GM12872 (cell line): ENCODE results near the gene LHX3.

ENCODE experiments used
- TF ChIP-seq, protein P1 (sequence below): IDR thresholded peaks from 3 replicates; pipeline ENCODE4 v1.5.1; 2011; ENCODE audit warnings: low read depth, mild to moderate bottlenecking, low read length, moderate library complexity; ENCODE audit not compliant: insufficient read depth

The LHX3 gene

GRCh38 chr9:136201609-136202453 is 3.1 kb downstream of the LHX3 start:
- TF ChIP-seq, protein P1, sequence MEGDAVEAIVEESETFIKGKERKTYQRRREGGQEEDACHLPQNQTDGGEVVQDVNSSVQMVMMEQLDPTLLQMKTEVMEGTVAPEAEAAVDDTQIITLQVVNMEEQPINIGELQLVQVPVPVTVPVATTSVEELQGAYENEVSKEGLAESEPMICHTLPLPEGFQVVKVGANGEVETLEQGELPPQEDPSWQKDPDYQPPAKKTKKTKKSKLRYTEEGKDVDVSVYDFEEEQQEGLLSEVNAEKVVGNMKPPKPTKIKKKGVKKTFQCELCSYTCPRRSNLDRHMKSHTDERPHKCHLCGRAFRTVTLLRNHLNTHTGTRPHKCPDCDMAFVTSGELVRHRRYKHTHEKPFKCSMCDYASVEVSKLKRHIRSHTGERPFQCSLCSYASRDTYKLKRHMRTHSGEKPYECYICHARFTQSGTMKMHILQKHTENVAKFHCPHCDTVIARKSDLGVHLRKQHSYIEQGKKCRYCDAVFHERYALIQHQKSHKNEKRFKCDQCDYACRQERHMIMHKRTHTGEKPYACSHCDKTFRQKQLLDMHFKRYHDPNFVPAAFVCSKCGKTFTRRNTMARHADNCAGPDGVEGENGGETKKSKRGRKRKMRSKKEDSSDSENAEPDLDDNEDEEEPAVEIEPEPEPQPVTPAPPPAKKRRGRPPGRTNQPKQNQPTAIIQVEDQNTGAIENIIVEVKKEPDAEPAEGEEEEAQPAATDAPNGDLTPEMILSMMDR: no peak

GRCh38 chr9:136201174-136201573 is 3.8 kb downstream of the LHX3 start:
- TF ChIP-seq, protein P1: no peak

DNA sequence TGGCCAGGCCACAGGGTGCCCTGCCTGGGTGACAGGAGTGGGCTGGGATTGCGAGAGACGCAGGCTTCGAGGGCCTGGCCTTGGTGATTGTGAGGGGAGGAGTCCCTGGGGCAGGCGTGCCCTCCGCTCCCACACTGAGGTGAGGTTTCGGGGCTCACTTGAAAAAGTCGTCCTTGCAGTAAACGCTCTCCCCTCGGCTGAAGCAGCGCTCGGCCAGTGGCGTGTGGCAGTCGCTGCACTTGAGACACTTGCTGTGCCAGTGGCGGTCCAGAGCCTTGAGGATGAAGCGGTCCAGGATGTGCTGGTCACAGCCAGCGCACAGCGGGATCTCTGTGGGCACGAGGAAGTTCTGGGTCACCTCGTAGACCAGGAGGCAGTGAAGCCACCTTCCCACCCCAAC is 4.5 kb downstream of the LHX3 start:
- TF ChIP-seq, protein P1: no peak

GRCh38 chr9:136199391-136200288 is 5.3 kb downstream of the LHX3 start:
- TF ChIP-seq, protein P1: no peak

DNA sequence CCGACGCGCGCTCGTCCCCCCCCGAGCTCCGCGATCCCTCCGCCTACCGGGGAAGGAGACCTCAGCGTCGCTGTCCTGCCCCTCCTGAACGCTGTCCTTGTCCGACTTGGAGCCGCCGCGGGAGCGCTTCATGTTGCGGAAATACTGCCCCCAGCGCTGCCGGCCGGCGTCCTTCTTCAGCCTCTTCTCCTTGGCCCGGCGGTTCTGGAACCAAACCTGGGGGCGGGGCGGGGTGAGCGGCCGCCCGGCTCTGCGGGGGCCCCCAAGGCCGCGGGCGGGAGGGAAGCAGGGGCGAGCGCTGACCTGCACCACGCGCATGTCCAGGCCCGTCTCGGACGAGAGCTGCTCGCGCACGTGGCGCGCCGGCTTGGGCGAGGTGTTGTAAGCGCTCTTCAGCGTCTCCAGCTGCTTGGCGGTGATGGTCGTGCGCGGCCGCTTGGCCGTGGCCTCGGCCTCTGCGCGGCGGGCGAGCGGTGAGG is 6.3 kb downstream of the LHX3 start:
- TF ChIP-seq, protein P1: no peak

DNA sequence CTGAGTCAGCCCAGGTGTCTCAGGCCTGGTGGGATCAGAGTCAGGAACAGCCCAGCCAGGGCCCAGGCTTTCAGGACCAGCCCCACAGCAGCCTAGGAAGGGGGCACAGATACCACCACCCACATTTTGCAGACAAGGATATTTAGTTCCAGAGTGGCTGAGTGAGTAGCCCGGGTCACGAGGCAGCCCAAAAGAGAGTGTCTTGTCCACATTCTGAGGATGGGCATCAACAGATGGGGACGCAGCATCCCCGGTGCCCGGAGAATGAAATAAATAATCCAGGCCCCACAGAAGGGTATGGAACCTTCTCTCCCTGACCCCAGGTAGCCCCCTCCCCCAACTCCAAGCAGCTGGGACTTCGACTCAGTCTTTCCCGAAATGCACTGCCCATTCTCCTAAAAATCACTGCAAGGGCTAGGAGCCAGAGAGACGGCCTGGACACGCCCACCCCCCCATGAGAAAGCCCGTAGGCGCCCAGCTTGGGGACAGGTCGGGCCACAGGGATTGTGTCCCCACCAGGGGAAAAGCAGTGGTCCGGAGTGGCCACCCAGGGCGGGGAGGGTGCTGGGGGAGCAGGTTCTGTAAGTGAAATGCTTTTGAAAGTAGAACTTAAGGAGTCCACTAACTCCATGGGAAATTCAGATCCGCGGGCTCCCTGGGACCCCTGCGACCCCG is 6.9 kb downstream of the LHX3 start:
- TF ChIP-seq, protein P1: no peak
